Central memory CD4-positive, alpha-beta T cell (primary cell): ENCODE measurements around the gene TIMMDC1.

ENCODE experiments used
- DNase-seq: peaks from one replicate; pipeline ENCODE4 v3.0.0; 2022
- total RNA-seq, 3 experiments: gene quantifications; one replicate each; lab custom pipeline; 2026; lab: John Stamatoyannopoulos, UW

Gene TIMMDC1, protein sequence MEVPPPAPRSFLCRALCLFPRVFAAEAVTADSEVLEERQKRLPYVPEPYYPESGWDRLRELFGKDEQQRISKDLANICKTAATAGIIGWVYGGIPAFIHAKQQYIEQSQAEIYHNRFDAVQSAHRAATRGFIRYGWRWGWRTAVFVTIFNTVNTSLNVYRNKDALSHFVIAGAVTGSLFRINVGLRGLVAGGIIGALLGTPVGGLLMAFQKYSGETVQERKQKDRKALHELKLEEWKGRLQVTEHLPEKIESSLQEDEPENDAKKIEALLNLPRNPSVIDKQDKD
- total RNA-seq = 16.4 to 55.8 (median 43.7) reads per million in 3 experiments

DNA sequence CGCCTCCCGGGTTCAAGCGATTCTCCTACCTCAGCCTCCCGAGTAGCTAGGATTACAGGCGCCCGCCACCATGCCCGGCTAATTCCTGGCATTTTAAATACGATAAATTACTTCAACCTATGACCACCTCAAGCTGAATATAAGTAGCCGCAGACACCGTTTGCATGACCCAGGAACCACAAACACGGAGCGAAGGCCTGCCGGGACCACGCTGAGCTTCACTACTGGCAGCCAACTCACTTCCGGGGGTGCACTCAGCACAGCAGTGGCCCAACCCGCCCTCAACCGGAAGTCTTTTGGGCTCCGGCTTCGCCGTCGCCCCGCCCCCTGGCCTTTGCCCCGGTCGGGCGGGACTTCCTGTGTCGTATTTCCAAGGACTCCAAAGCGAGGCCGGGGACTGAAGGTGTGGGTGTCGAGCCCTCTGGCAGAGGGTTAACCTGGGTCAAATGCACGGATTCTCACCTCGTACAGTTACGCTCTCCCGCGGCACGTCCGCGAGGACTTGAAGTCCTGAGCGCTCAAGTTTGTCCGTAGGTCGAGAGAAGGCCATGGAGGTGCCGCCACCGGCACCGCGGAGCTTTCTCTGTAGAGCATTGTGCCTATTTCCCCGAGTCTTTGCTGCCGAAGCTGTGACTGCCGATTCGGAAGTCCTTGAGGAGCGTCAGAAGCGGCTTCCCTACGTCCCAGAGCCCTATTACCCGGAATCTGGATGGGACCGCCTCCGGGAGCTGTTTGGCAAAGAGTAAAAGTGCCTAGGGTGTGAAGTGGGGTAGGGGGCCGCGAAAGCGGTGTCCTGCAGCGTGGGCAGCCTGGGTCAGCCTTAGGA lies at the start of gene TIMMDC1:
TIMMDC1 (plus strand) TSS at position 362 of the 826 bp plus-strand sequence; CDS start at position 549, 187 bp downstream.
- DNase-seq = peak; percentile 96

DNA sequence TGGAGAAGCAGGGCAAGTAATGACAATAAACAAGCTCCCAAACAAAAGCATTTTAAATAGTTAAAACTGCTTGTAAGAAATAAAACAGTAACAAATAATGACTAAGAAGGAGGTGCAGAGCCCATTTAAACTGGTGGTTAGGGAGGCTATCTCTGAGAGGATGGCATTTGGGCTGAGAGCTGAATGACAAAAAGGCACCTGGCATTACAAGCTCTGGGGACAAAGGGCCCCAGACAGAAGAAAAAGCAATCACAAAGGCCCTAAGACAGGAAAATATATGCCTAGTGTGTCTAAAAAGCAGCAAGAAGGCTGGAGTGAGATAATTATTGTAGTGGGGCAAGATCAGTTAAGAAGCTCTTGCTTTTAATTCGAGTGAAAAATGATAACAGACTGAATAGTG lies 44.5 kb upstream of the TIMMDC1 start:
- DNase-seq = no peak

DNA sequence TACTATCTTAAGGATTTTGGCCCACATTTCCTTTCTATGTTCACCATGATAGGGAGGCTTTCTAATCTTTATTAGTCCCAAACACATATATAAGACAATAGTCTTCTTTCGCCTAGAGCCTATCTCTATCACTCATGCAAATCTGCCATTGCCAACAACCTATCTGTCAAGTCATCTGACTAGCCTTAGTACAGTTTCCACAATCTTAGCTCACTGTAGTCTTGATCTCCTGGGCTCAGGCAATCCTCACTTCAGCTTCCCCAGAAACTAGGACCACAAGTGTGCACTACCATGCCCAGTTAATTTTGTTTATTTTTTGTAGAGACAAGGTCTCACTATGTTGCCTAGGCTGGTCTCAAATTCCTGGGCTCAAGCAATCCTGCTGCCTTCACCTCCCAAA lies 41.9 kb upstream of the TIMMDC1 start:
- no peak for DNase-seq

DNA sequence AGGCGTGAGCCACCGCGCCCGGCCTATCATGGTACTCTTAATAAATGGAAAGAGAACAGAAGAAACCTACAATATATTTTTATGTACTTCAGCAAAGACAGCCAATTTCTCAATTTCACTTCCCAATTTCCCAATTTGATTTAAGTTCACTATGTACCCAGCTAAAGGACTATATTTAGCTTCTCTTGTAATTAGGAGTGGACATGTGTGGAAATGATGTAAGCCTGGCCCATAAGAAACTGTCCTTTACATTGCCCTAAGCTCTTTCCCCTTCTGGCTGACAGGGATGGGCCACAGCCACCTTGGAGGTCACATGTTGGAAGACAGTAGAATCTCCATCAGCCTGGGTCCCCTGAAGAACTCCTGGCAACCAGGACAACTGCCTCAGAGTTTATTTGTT lies 41.1 kb upstream of the TIMMDC1 start:
- no peak for DNase-seq

DNA sequence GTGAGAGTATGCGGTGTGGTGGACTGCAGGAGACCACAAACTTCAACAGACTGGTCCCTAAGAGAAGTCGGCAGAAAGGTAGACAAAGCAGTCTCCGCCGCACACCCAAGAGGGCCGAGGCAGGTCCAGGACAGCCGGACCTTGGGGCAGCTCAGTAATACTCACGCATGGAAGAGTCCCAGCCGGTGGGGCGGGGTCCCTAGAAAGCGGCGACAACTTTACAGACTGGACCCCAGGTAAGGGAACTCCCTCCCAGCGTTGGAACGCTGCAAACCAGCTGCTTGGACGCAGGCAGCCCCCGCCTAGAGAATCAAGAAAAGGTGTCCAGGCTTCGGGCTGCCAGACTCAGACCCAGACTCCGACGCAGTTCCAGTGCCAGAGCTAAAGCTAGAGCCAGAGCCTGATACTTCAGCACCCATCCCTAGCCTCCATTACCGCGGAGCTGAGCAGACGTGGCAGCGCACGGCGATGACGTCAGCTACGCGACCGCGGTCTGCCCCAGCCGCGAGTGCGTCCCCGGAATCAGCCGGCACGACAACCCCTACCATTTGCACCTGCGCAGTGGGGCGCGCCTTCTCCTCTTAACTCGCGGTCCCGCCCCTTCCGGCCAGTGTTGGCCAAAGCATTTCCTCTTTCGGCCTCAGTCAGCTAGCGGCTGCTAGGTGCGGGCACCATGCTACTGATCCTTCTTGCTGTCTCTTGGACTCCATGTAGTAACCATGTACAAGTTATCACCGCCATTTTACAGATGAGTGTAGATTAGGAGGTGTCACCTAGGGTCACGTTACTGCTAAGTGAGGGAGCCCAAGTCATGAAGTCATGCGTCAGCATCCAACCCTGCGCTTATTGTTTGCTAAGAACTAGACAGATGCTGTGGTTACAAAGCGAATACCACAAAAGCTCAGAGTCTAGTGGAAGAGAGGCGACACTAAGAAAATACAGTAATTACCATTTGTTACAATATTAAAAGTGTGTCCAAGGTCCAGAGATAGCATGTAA lies 34.9 kb upstream of the TIMMDC1 start, which contains the start of gene TMEM39A:
TMEM39A (minus strand) TSS at position 445 of the 999 bp plus-strand sequence. CDS start 1,541 bp downstream, outside the sequence.
- peak; percentile 99 for DNase-seq

DNA sequence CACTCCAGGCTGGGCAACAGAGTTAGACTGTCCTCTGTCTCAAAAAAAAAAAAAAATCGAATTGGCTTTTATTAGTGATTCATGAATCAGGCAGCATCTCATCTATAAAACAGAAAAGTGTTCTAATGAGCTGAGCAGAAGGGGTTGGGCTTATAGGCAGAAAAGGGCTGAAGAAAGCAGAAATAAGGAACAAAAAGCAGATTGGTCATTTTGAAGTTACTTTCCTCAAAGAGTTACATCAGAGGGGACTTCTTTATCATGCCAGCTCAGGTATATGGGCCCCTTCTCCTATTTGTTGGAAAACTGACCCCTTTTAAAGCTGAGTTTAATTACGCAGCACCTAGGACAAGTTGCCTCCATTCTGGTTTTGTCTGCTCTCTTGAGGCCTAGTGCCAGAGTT lies 30.3 kb upstream of the TIMMDC1 start:
- DNase-seq = no peak

DNA sequence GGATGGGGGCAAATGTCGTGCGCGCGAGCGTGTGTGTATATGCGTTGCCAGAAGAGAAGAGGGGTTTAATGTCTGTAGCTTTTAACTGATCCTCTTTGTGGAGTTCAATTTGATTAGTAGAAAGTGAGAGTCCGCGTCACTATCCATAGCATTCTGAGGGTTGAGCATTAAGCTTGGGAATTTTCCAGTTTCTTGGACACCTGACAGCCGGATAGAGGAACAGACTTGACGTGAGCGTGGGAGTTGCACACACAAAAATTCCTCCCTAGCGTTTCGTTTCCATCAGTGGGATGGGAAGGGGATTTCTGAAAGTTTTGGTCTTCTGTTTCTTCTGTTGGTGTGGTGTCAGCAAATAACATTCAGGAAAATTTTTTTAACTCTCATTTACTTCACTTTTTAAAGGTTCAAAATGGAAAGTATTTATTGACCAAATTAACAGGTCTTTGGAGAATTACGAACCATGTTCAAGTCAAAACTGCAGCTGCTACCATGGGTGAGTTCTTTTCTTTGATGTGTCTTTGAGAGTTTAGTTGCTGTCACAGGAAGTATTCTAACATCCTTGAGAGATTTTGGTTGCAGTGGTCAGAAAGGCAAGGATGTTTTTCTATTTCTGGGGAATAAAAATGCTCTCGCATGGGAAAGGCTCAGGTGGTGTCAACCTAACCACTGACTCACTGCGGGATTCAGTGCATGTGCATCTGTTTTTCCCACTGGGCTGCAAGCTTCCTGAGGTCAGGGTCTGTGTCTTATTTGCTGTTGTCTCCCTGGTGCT lies 28.7 kb upstream of the TIMMDC1 start:
- no peak for DNase-seq

DNA sequence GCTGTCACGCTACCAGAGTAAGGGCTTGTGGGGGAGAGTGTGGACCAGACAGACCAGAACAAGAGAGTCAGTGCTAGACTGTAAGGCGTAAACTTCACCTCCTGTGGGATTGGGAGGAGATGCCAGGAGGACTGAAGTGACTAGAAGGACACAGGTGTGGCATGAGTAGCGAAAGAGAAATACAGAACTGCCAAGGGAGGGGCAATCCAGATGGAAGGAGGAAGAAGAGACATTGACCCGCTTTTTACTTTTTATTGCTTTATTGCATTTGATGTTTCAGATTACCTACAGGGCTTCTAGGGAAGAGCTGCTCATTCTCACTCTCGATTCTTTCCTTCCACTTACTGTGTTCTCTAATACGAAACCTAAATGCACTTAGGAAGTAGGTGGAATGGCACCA lies 27.5 kb upstream of the TIMMDC1 start:
- DNase-seq = no peak

DNA sequence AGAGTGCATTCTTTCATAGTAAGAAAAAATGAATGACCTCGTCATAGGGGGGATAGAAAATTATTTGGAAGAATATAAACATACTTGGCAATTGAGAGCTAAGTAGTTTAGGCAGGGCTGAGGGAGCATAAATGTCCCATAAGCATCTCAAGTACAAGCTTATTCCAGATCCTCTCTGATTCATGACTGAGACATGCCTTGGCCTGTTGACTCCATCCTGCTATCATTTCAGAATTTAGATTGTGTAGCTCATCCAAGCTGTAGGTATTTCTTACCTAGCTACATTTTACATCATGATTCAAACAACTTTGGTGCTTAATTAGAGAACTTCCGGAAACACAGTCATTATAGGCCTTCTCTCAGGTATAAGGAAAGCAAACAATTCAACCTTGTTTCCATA lies 17.3 kb upstream of the TIMMDC1 start:
- no peak for DNase-seq

DNA sequence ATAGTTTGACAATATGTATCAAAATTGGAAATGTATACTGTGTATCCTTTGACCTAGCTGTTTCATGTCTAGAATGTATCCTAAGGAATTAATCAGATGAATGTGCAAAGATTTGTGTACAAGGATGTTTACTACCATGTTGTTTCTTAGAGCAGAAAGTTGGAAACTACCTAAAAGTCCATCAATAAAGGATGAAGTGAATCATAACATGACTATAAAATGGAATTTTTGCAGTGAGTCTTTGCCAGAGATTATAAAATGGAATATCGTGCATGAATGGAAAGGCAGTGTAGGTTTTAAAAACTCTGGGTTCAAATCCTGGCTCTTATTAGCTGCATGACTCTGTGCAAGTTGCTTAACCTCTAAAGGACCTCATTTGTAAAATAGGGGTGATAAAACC lies 15.2 kb upstream of the TIMMDC1 start:
- no peak for DNase-seq

DNA sequence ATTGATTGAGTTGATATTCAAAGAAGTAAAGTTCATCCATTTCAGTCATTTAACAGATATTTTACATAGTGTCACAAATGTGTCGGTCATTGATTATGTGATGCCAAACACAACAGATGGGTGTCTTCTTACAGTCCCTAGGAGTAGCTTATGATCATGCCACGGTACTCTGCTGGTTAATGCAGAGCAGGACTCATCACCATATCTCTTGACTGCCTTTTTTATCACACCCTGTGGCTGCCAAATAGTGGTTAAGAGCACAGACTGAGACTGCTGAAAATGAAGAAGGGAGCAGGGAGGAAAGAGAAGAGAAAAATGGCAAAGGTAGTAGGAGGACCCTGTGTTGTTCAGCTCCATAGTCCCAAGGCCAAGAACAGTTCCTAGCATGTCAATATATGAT lies 12.8 kb upstream of the TIMMDC1 start:
- no peak for DNase-seq

DNA sequence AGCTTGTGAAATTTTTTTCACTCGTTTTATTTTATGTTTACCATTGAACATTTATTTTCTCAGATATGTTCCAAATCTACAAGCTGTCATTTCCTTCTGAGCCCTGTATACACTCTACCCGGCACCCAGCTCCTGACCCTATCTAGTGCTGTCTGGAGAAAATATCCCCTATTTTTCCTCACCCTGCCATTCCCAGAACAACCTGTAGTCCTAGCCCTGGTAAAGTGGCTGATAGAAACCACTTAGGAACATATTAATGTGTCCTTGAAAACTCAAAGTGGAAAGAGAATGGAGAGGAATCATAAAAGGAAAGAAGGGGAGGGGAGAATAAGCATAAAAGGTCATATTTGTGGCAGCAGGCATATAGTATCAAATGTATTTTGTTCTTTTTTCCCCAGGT lies 8.2 kb upstream of the TIMMDC1 start:
- DNase-seq = no peak

DNA sequence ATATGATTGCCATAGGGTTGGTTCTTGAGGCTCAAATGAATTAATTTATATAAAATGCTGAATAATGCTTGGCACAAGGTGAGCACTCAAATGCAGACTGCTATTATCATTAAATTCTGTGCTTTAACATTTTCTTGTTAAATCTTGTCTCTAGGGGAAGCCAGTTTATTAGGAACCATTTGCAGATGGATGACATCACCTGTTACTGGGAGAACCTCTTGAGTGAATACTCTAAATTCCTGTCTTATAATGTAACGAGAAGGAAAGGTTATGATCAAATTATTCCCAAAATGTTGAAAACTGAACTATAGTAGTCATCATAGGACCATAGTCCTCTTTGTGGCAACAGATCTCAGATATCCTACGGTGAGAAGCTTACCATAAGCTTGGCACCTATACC lies 6.2 kb upstream of the TIMMDC1 start:
- DNase-seq = no peak

DNA sequence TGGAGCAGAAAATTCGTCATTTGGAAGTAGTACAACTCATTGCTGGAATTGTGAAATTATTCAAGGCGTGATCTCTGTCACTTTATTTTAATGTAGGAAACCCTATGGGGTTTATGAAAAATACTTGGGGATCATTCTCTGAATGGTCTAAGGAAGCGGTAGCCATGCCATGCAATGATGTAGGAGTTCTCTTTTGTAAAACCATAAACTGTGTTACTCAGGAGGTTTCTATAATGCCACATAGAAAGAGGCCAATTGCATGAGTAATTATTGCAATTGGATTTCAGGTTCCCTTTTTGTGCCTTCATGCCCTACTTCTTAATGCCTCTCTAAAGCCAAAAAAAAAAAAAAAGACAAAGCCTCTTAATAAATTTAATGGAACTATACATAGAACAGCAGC lies 5.5 kb upstream of the TIMMDC1 start:
- DNase-seq = no peak

DNA sequence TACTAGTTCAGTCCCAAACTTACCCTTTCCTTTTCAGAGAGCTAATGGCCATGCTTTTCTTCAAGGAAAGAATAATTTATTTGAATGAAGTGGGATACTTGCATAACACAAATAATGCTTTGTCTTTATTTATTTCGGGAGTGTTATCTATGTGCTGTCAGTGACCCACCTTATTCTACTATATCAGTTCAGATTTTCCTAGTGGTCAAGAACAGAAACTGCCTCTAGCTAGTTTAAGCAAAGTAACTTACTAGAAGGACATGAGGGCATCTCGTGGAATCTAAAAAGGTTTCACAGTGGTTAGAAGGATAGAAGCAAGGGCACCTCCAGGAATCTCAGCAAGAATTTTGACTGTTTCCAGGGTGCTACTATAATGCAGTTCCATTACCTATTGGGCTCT lies 3.8 kb upstream of the TIMMDC1 start:
- no peak for DNase-seq

DNA sequence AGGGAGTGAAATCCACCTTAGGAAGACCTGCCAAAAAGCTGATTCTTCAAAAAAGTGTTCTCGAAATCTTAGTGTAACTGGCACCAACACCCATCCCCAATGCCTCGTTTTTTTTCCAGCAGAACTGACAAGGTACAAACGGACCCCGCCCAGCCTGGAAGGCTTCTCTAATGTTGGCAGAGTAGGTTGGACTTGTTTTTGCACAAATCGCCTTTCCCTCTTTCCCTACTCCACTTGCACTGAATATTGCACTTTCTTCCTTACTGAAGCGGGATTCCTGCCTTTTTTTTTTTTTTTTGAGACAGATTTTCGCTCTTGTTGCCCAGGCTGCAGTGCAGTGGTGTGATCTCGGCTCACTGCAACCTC lies 544 bp upstream of the TIMMDC1 start:
- no peak for DNase-seq

DNA sequence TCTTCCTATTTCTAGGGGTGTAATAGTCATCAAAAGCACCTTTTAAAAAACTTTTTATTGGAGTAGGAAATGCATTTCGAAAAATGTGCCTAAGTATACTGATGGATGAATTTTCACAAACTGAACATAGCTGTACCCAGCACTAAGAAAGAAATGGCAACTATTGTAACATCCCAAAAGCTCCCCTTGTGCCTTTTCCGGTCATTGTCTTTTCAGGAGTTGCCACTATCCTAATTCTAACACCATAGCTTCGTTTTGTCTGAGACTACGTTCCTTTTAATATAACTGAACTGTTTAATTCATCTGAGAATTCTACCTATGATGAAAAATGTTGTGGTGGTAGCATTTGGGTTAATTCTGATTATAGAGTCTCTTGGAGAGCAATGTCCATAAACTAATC lies 1.9 kb downstream of the TIMMDC1 start:
- no peak for DNase-seq

DNA sequence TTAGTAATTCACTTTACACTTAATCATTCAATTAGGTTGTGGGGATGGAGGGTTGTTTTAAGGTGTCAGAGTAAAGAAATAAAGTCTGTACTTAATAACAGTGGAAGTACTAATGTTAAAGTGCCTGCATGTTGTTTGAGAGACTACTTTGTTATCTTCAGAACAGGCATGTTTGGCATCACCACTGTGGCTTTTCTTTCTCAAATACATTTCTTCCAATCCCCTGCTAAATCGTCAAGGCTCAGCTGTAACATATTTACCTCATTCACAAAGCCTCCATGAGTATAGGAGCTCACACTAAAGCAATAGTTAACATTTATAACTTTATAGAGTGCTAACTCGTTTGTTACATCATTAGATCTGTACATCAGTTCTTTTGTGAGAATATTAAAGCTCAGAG lies 2.6 kb downstream of the TIMMDC1 start:
- no peak for DNase-seq

DNA sequence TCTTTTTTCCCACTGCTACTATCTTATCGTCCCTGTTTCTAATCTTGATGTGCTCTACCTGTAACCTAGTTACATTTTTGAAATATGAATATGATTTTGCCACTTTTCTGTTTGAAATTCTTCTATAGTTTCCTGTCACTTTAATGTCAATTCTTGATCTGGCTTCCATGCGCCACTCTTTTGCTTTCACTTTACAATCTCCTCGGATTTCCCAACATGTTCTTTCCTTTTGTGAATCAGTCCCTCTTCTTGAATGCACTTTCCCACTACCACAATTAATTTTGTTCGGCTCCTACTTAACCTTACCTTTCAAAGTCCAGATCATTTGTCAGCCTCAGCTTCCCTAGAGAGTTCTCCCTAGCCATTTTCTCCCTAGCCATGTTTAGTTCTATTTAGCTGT lies 8.3 kb downstream of the TIMMDC1 start:
- DNase-seq = no peak

DNA sequence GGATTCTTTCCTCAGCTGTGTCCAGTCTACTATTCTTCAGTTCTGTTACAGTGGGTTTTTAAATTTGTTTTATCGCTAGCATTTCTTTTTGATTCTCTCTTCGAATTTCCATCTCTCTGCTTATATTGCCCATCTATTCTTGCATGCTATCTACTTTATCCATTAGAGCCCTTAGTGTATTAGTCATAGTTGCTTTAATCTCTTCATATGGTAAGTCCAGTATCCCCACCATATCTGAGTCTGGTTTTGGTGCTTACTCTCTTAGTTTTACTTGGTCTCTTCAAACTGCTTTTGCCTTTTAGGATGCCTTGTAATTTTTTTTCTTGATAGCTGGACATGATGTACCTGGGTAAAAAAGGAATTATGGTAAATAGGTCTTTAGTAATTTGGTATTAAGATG lies 9.1 kb downstream of the TIMMDC1 start:
- DNase-seq = no peak

DNA sequence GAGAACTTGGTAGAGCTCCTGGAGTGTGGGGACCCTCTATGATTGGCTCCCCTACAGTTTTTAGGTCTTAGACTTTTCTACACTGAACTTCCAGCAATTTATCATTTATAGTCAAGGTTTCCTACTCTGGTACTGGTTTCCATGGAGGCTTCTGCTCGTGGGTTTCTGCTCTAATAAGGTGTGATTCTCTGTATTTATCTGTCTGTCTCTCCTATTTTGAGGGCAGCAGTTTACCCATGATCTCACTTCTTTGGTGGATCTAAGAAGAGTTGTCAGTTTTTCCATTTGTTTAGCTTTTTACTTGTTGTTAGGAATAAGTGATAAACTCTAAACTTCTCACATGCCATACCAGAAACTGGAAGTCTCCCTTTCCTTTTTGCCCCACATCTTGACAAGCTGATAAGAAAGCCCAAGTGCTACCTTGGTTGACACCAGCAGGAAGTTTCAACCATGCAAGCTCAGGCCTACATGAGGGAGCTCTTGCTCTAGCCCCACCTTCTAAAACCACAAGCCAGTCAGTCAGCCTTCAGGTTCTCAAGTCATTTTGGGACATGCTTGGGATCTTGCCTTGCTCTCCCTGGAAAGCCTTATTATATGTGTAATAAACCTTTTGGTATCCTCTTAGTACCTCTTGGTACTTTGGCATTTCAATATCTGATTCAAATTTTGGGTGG lies 10.0 kb downstream of the TIMMDC1 start:
- DNase-seq = no peak

DNA sequence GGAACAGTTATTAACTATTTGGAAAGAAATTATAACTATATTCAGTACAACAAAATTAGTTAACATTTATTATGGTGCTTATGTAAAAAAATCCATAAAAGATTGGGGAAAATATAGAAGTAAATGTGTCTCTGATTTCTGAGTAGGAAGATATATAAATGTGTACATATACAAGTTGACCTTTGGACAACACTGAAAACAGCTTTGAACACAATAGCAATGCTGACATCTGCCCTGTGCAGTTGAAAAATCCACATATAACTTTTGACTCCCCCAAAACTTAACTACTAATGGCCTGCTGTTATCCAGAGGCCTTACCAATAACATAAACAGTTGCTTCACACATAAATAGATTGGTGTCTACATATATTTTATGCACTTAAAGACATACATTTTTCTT lies 12.3 kb downstream of the TIMMDC1 start:
- DNase-seq = no peak
